Activated T-helper 2 cell treated with anti-CD3 and anti-CD28 coated beads, Interferon-gamma antibody, Interleukin-2, Interleukin-4, amounts not matched to agents 10 μg/mL and 5 μg/mL and 100 μg/mL, durations not matched to agents 14 hours and 24 hours and 36 hours (primary cell): ENCODE results near the gene ZNF410. TPM values are rescaled to one million over a fixed set of nuclear protein-coding genes. Genes with fewer than 3 reads are reported as not detected.
"Not testable (repeated sequence)": the region's sequence is repeated elsewhere in the genome, so short reads cannot be mapped to it uniquely, and the experiment has no call there.

Experiments used
- DNase-seq: peaks from one replicate; pipeline ENCODE4 v3.0.0; 2021; ENCODE audit warnings: low spot score
- H3K27ac Mint-ChIP-seq: one replicate; pipeline ENCODE4 v1.8.0; 2021; ENCODE audit warnings: mixed read lengths
- H3K27me3 Mint-ChIP-seq: one replicate; pipeline ENCODE4 v1.8.0; 2021; ENCODE audit warnings: low read depth, mixed read lengths
- H3K36me3 Mint-ChIP-seq: one replicate; pipeline ENCODE4 v1.8.0; 2021; ENCODE audit warnings: low read depth, mixed read lengths
- H3K4me1 Mint-ChIP-seq: one replicate; pipeline ENCODE4 v1.8.0; 2021; ENCODE audit warnings: low read depth, mixed read lengths
- H3K4me3 Mint-ChIP-seq: one replicate; pipeline ENCODE4 v1.8.0; 2021; ENCODE audit warnings: low read depth, mild to moderate bottlenecking, moderate library complexity, mixed read lengths
- H3K9me3 Mint-ChIP-seq: one replicate; pipeline ENCODE4 v1.8.0; 2021; ENCODE audit warnings: mixed read lengths
- intact Hi-C: fragments of 100-400 bp; cut with micrococcal nuclease; formaldehyde crosslinking; loops from one replicate; pipeline ENCODE4 v1.15.1; 2023
- total RNA-seq: library from RNA; stranded (reverse); gene quantifications from 2 replicates; pipeline ENCODE4 v1.2.3, GENCODE V29; 2022

Gene ZNF410, protein sequence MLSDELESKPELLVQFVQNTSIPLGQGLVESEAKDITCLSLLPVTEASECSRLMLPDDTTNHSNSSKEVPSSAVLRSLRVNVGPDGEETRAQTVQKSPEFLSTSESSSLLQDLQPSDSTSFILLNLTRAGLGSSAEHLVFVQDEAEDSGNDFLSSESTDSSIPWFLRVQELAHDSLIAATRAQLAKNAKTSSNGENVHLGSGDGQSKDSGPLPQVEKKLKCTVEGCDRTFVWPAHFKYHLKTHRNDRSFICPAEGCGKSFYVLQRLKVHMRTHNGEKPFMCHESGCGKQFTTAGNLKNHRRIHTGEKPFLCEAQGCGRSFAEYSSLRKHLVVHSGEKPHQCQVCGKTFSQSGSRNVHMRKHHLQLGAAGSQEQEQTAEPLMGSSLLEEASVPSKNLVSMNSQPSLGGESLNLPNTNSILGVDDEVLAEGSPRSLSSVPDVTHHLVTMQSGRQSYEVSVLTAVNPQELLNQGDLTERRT
- 77.5 and 82.9 TPM in 2 replicates for total RNA-seq

DNA sequence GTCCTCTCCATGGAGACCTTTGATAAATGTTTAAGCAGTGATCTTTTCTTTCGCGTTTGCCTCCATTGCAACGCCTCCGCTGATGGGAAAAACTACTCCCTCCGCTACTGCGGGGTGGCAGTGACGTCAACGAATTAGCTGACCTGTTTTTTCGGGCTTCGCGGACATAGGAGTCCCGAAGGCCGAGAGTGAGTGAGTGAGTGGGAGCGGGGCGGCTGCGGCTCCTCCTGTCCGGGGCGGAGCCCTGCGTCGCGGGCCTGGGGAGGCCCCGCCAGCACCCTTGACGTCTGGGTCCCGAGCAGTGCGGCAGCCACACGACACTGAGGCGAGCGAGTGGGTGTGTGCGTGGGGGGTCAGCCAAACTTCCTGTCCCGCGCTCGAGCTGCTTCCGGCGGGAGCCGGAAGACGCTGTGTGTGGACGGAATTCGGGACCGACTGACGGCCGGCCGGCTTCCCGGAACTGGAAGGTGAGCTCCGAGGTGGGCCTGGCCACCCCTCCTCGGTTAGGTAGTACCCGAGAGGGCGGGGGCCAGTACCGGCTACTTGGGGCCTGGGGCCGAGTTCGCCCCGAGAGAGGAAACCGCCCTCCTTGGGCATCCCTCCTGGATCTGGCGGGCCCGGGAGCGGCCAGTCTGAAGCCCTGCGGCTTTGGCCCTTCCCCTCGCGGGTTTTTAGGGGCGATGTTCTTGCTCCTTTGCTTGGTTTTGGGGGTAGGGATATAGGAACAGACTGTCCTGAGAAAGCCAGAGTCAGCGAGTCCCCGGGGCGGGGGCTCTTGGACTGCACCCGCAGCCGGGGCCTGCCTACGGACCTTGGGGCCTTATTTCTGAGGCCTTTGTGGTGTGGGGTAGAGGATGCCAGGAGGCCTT lies at the start of gene ZNF410:
Gene ZNF410 (plus strand): TSS at position 411 of the 869 bp plus-strand sequence. CDS start 5,317 bp downstream, outside the sequence.
- H3K9me3 Mint-ChIP-seq: no peaks in the 10 kb centered on the region
- peak; percentile 84 for DNase-seq
- H3K27me3 Mint-ChIP-seq: no peaks in the 10 kb centered on the region
- peak within 1 kb of the TSS; percentile 98 for H3K27ac Mint-ChIP-seq
- intact Hi-C loops: loop anchor here (1.0 to 5.0 kb wide), 6 partner anchors 66 to 198 kb away; partner anchors contain the start of genes ALDH6A1, BBOF1, COQ6 and ENTPD5
- peak within 1 kb of the TSS; percentile 84 for H3K4me3 Mint-ChIP-seq
- peaks cover 40% of the 10 kb centered on the region for H3K36me3 Mint-ChIP-seq
- peaks cover 39% of the 10 kb centered on the region for H3K4me1 Mint-ChIP-seq

DNA sequence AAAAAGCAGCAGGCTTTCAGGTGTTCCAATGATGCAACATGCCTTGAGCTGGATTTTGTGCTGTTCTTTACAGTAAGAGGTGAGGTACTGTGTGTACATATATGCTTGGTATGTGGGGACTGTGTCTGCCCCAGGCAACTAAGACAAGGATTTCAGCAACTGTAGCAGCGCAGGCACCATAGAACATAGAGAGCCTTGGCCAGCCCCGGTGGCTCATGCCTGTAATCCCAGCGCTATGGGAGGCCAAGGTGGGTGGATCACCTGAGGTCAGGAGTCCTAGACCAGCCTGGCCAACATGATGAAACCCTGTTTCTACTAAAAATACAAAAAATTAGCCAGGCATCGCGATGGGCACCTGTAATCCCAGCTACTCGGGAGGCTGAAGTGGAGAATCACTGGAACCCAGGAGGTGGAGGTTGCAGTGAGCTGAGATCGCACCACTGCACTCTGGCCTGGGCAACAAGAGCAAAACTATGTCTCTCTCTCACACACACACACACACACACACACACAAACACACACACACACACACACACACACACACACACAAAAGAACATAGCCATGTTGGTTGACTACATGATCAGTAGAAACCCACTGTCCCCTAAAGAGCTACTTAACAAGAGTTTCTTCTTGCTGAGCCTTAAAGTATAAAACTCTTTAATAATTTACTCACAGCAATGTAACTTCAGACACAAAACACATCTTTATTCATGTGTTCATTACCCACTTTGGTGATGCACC lies 48.2 kb upstream of the ZNF410 start:
- H3K4me1 Mint-ChIP-seq, H3K9me3 Mint-ChIP-seq, H3K4me3 Mint-ChIP-seq, H3K36me3 Mint-ChIP-seq, DNase-seq, H3K27ac Mint-ChIP-seq, H3K27me3 Mint-ChIP-seq, intact Hi-C loops: not testable (repeated sequence)

DNA sequence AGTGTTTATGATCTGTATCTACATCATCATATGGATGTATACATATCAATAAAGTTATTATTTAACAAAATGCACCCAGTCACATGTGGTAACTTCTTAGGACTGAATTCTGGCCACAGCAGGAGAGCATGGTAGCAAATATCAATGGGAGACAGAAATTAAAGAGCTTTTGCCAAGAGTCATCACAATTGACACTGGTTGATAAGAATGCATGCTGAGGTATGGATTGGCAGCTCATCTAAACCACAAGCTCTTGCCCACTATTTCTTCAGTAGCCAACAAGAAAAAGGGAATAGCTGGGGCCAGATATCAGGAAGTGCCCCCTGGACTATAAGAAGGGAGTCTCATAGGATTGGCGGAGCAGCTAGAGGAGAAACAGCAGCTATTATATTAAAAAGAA lies 44.5 kb upstream of the ZNF410 start:
- peaks cover 9% of the 10 kb centered on the region for H3K27me3 Mint-ChIP-seq
- H3K4me1 Mint-ChIP-seq: peaks cover 2% of the 10 kb centered on the region
- DNase-seq: no peak
- no peak overlapping the region for H3K4me3 Mint-ChIP-seq
- no peaks in the 10 kb centered on the region for H3K36me3 Mint-ChIP-seq
- no peak overlapping the region for H3K27ac Mint-ChIP-seq
- intact Hi-C loops: no loop called here
- H3K9me3 Mint-ChIP-seq: no peaks in the 10 kb centered on the region

DNA sequence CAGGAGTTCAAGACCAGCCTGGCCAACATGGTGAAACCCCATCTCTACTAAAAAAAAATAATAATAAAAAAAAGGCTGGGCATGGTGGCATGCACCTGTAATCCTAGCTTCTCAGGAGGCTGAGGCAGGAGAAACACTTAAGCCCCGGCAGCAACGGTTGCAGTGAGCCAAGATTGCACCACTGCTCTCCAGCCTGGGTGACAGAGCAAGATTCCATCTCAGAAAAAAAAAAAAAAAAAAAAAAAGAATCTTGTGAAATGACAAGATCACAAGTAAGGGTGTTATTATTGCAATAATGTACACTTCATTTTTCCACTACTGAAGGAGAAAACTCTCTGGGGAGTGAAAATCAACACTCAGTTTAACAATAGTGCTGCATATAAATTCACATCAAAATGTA lies 43.8 kb upstream of the ZNF410 start:
- intact Hi-C loops: no loop called here
- H3K27me3 Mint-ChIP-seq: peaks cover 9% of the 10 kb centered on the region

DNA sequence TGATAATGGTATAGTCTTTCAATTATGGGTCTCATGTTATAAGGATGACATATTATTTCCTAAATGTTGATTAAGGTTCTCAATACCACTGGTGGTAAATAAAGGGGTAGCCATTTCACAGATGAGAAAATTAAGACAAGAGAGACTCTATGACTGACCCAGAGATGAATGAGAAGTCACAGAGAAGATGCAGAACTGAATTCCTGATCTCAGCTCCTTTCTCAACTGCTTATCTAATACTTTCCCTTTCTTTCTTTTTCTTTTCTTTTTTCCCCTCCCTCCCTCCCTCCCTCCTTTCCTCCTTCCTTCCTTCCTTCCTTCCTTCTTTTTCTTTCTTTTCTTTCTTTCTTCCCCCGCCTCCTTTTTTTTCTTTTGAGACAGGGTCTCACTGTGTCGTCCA lies 43.4 kb upstream of the ZNF410 start:
- Mint-ChIP-seq H3K4me3 (no peak overlapping the region), H3K4me1 (peaks cover 2% of the 10 kb centered on the region), H3K9me3 (no peaks in the 10 kb centered on the region), H3K27me3 (peaks cover 9% of the 10 kb centered on the region), H3K27ac (no peak overlapping the region), H3K36me3 (no peaks in the 10 kb centered on the region)
- intact Hi-C loops: no loop called here
- no peak for DNase-seq

More for the DNA sequence above, 43.8 kb upstream of the ZNF410 start:
- peaks cover 2% of the 10 kb centered on the region for H3K4me1 Mint-ChIP-seq
- no peak overlapping the region for H3K4me3 Mint-ChIP-seq
- no peak for DNase-seq
- H3K27ac Mint-ChIP-seq: no peak overlapping the region
- H3K36me3 Mint-ChIP-seq: no peaks in the 10 kb centered on the region
- H3K9me3 Mint-ChIP-seq: no peaks in the 10 kb centered on the region

DNA sequence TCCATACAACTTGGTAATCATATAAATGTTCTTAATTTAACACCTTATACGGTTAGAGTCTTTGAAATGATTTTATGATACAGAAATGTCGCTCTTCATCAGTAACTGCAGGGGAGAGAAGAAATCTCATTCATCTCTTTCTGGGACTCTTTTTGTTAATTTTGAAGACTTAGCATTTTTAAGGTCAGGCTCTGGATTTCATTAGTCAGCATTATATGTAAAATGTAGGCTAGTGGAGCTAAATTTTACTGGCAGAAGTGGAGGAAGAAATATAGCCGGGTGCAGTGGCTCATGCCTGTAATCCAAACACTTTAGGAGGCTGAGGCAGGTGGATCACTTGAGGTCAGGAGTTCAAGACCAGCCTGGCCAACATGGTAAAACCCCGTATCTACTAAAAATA lies 39.7 kb upstream of the ZNF410 start:
- intact Hi-C loops: no loop called here
- H3K4me1 Mint-ChIP-seq: peaks cover 8% of the 10 kb centered on the region
- no peak overlapping the region for H3K4me3 Mint-ChIP-seq
- no peak for DNase-seq
- no peaks in the 10 kb centered on the region for H3K9me3 Mint-ChIP-seq
- peaks cover 8% of the 10 kb centered on the region for H3K27me3 Mint-ChIP-seq
- no peaks in the 10 kb centered on the region for H3K36me3 Mint-ChIP-seq
- no peak overlapping the region for H3K27ac Mint-ChIP-seq

DNA sequence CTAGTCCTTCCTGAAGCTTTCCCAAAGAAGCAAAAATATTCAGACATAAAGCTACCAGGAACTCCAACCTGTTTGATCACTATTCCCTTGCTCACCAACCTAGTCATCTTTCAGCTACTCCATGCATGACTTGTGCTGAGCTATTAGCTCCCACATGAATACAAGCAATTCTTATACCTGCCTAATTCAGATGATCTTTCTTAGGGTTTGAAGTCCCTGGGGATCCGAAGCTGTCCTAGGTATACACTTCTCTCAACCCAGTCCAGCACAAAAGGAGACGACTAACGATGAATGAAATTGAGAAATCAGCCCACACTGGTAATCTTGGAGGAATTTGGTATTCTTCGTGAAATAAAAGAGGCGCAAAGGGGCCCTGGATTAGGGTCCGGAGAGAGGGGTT lies 35.7 kb upstream of the ZNF410 start:
- Mint-ChIP-seq H3K27ac (peak overlapping the region; percentile 96), H3K4me1 (peaks cover 14% of the 10 kb centered on the region), H3K9me3 (no peaks in the 10 kb centered on the region), H3K4me3 (peak overlapping the region; percentile 90), H3K36me3 (no peaks in the 10 kb centered on the region), H3K27me3 (peaks cover 2% of the 10 kb centered on the region)
- intact Hi-C loops: loop anchor here (5.0 kb wide), 1 partner anchor 64 kb away; no protein-coding TSS in a partner anchor
- no peak for DNase-seq

DNA sequence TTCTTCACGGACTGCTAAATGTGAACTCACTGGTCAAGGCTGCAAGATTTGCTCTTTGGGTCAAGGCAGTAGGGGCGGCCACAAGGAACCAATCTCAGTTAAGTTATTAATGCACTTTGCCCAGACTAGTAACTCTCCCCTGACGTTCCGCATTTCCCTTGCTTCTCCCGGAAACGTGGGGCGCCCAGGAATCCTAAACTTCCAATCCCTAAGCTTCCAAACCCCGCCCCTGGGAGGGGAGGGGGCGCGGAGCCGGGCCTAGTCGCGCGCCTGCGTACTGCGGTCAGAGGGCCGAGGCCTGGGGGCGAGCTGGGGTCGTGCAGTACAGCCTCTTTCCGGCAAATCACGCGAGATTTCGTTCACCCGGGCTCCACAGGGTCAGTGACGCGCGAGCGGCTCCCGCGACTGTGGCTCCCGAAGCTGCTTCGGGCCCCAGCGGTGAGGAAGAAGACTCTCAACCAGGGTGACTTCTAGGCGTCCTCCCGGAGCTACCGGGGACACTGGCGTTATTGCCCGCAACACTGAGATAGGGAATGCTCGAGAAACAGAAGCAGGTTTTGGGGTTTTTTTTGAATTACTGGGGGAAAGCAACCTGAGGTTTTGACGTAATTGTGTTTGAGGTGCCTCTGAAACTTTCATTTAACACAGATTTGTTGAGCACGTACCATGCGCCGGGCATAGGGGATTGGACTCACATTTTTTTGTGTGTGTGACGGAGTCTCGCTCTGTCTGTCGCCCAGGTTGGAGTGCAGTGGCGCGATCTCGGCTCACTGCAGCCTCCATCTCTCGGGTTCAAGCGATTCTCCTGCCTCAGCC lies 34.9 kb upstream of the ZNF410 start, which contains the start of gene PTGR2:
Gene PTGR2 (plus strand): TSS at position 265 of the 816 bp plus-strand sequence. CDS start 7,032 bp downstream, outside the sequence.
- intact Hi-C loops: loop anchor here (5.0 kb wide), 1 partner anchor 64 kb away; no protein-coding TSS in a partner anchor
- Mint-ChIP-seq H3K4me1 (peaks cover 14% of the 10 kb centered on the region), H3K27ac (peak within 1 kb of the TSS; percentile 96), H3K36me3 (no peaks in the 10 kb centered on the region), H3K27me3 (peaks cover 2% of the 10 kb centered on the region), H3K4me3 (peak within 1 kb of the TSS; percentile 90), H3K9me3 (no peaks in the 10 kb centered on the region)
- peak; percentile 81 for DNase-seq

DNA sequence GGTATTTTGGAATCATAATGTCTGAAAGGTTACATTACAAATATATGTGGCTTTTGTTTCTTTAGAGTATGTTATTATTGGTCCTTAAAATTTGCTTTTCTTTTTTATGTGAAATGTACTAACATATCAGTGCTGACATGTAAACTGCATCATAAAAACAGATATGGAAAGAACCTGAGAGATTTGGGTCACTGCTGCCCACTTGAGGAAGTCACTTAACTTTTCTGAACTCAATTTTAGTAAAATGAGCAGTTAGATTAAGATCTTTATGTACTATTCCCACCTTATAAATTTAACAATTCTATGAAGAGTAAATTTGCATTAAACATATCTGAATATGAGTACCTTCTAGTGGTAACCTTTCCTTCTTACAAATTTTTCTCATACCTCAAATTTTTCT lies 27.5 kb upstream of the ZNF410 start:
- H3K9me3 Mint-ChIP-seq: no peaks in the 10 kb centered on the region
- no peak overlapping the region for H3K4me3 Mint-ChIP-seq
- no peak overlapping the region for H3K27ac Mint-ChIP-seq
- H3K36me3 Mint-ChIP-seq: no peaks in the 10 kb centered on the region
- intact Hi-C loops: no loop called here
- no peaks in the 10 kb centered on the region for H3K4me1 Mint-ChIP-seq
- peaks cover 1% of the 10 kb centered on the region for H3K27me3 Mint-ChIP-seq
- no peak for DNase-seq

DNA sequence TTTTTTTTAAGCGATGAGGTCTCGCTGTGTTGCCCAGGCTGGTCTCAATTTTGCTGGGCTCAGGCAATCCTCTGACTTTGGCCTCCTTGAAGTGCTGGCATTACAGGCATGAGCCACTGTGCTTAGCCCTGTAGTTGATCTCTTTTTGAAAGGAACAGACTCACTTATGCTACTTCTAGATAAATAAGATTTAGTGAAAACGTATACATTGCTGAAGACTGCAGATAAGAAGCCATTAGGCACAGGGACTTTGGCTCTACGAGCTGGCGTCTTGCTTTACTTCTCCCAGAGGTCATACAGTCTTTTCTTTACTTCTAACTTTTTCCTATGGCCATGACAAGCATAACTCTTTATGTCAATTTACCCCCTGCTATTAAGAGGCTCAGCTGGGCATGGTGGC lies 25.6 kb upstream of the ZNF410 start:
- intact Hi-C loops: no loop called here

DNA sequence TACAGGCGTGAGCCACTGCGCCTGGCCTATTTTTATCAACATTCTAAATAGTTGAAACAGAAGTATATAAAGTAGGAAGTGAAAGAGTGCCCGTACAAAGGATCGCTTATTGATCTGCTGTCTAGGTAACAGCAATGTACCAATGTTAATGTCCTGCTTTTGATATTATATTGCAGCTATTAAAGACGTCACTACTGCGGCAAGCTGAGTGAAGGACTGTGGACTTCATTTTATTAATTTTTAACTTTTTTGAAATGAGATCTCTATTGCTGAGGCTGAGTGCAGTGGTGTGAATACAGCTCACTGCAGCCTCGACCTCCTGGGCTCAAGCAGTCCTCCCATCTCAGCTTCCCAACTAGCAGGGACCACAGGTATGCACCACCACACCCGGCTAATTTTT lies 24.2 kb upstream of the ZNF410 start:
- H3K27ac Mint-ChIP-seq: no peak overlapping the region
- no peaks in the 10 kb centered on the region for H3K36me3 Mint-ChIP-seq
- intact Hi-C loops: no loop called here
- H3K4me1 Mint-ChIP-seq: peaks cover under 1% of the 10 kb centered on the region
- no peak for DNase-seq
- peaks cover 1% of the 10 kb centered on the region for H3K27me3 Mint-ChIP-seq
- H3K4me3 Mint-ChIP-seq: no peak overlapping the region
- H3K9me3 Mint-ChIP-seq: no peaks in the 10 kb centered on the region

More for the DNA sequence above, 25.6 kb upstream of the ZNF410 start:
- Mint-ChIP-seq H3K9me3 (no peaks in the 10 kb centered on the region), H3K4me1 (no peaks in the 10 kb centered on the region), H3K27me3 (peaks cover 1% of the 10 kb centered on the region), H3K27ac (no peak overlapping the region), H3K36me3 (no peaks in the 10 kb centered on the region), H3K4me3 (no peak overlapping the region)
- DNase-seq: no peak
